ENCODE data around the gene NXPE3. TPM values are rescaled to one million over a fixed set of nuclear protein-coding genes. Genes with fewer than 3 reads are reported as not detected.

NXPE3 gene
- total RNA-seq, 1 donor from 2014 or later: 47.9 TPM

- peaks cover 22% of the 10 kb centered on the region for H3K4me1 ChIP-seq
- TF ChIP-seq, protein P1, sequence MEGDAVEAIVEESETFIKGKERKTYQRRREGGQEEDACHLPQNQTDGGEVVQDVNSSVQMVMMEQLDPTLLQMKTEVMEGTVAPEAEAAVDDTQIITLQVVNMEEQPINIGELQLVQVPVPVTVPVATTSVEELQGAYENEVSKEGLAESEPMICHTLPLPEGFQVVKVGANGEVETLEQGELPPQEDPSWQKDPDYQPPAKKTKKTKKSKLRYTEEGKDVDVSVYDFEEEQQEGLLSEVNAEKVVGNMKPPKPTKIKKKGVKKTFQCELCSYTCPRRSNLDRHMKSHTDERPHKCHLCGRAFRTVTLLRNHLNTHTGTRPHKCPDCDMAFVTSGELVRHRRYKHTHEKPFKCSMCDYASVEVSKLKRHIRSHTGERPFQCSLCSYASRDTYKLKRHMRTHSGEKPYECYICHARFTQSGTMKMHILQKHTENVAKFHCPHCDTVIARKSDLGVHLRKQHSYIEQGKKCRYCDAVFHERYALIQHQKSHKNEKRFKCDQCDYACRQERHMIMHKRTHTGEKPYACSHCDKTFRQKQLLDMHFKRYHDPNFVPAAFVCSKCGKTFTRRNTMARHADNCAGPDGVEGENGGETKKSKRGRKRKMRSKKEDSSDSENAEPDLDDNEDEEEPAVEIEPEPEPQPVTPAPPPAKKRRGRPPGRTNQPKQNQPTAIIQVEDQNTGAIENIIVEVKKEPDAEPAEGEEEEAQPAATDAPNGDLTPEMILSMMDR (IDR thresholded peaks at IDR 0.05; ENCODE audit: borderline replicate concordance): no peak
- no peak overlapping the region for H3K27ac ChIP-seq (replicated peaks)
- no peaks in the 10 kb centered on the region for H3K27me3 ChIP-seq (ENCODE audit: low read depth)
- H3K36me3 ChIP-seq: no peaks in the 10 kb centered on the region
- H3K4me3 ChIP-seq: no peak overlapping the region
- H3K9me3 ChIP-seq (replicated peaks): no peaks in the 10 kb centered on the region
- no peak for DNase-seq
- intact Hi-C loops (cut with micrococcal nuclease): no loop called here
Measured at GRCh38 chr3:101867511-101867910, 88.5 kb downstream of the NXPE3 start.

GRCh38 chr3:101867996-101868395, 89.0 kb downstream of the NXPE3 start:
- no peaks in the 10 kb centered on the region for H3K27me3 ChIP-seq (ENCODE audit: low read depth)
- TF ChIP-seq, protein P1 (IDR thresholded peaks at IDR 0.05; ENCODE audit: borderline replicate concordance): no peak
- intact Hi-C loops (cut with micrococcal nuclease): no loop called here
- H3K27ac ChIP-seq (replicated peaks): peak overlapping the region; percentile 26
- DNase-seq: no peak
- no peak overlapping the region for H3K4me3 ChIP-seq
- H3K9me3 ChIP-seq (replicated peaks): no peaks in the 10 kb centered on the region
- no peaks in the 10 kb centered on the region for H3K36me3 ChIP-seq
- H3K4me1 ChIP-seq: peaks cover 22% of the 10 kb centered on the region

GRCh38 chr3:101868534-101869464, 89.8 kb downstream of the NXPE3 start:
- TF ChIP-seq, protein P1 (IDR thresholded peaks at IDR 0.05; ENCODE audit: borderline replicate concordance): no peak
- H3K36me3 ChIP-seq: no peaks in the 10 kb centered on the region

DNA sequence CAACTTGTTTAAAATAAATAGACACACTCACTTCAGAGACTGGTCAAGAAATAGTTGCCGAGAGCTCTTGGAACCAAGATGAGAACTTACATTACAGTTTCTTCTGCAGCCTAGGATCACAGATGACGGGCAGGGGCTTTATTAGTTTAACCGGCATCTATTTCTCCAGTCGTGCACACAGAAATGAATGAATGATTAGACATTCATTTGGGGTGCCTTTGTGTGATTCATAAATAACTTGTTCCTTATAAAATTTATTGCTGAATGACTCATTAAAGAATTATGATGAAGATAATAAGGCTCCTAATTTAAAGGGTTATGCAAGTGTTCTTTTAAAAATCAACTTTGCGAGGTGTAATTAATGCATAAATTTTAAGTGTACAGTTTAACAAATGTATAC, 91.1 kb downstream of the NXPE3 start:
- no peak overlapping the region for H3K4me3 ChIP-seq
- no peaks in the 10 kb centered on the region for H3K9me3 ChIP-seq (replicated peaks)
- H3K36me3 ChIP-seq: no peaks in the 10 kb centered on the region
- peaks cover 22% of the 10 kb centered on the region for H3K4me1 ChIP-seq
- H3K27me3 ChIP-seq (ENCODE audit: low read depth): no peaks in the 10 kb centered on the region
- TF ChIP-seq, protein P1 (IDR thresholded peaks at IDR 0.05; ENCODE audit: borderline replicate concordance): no peak
- intact Hi-C loops (cut with micrococcal nuclease): no loop called here
- H3K27ac ChIP-seq (replicated peaks): no peak overlapping the region
- DNase-seq: no peak

More at GRCh38 chr3:101868534-101869464, 89.8 kb downstream of the NXPE3 start:
- H3K4me3 ChIP-seq: no peak overlapping the region
- H3K4me1 ChIP-seq: peaks cover 22% of the 10 kb centered on the region
- no peaks in the 10 kb centered on the region for H3K9me3 ChIP-seq (replicated peaks)
- no peaks in the 10 kb centered on the region for H3K27me3 ChIP-seq (ENCODE audit: low read depth)
- intact Hi-C loops (cut with micrococcal nuclease): no loop called here
- peak overlapping the region; percentile 26 for H3K27ac ChIP-seq (replicated peaks)
- peak; percentile 42 for DNase-seq

- H3K4me1 ChIP-seq: peaks cover 9% of the 10 kb centered on the region
- no peaks in the 10 kb centered on the region for H3K9me3 ChIP-seq (replicated peaks)
- intact Hi-C loops (cut with micrococcal nuclease): no loop called here
- DNase-seq: no peak
- TF ChIP-seq, protein P1 (IDR thresholded peaks at IDR 0.05; ENCODE audit: borderline replicate concordance): no peak
- no peaks in the 10 kb centered on the region for H3K27me3 ChIP-seq (ENCODE audit: low read depth)
- H3K36me3 ChIP-seq: no peaks in the 10 kb centered on the region
- no peak overlapping the region for H3K27ac ChIP-seq (replicated peaks)
- H3K4me3 ChIP-seq: no peak overlapping the region
Measured at GRCh38 chr3:101873619-101874018, 94.6 kb downstream of the NXPE3 start.

Data from left ventricle myocardium inferior (tissue), 1 donor.